ENCODE data around the gene ZNF518B.
"Not testable (repeated sequence)": the region's sequence is repeated elsewhere in the genome, so short reads cannot be mapped to it uniquely, and the experiment has no call there.

- TF ChIP-seq MXI1 (IDR thresholded peaks at IDR 0.05; ENCODE audit: low read depth, low read length), result not testable (repeated sequence)
- TF ChIP-seq, protein P1, sequence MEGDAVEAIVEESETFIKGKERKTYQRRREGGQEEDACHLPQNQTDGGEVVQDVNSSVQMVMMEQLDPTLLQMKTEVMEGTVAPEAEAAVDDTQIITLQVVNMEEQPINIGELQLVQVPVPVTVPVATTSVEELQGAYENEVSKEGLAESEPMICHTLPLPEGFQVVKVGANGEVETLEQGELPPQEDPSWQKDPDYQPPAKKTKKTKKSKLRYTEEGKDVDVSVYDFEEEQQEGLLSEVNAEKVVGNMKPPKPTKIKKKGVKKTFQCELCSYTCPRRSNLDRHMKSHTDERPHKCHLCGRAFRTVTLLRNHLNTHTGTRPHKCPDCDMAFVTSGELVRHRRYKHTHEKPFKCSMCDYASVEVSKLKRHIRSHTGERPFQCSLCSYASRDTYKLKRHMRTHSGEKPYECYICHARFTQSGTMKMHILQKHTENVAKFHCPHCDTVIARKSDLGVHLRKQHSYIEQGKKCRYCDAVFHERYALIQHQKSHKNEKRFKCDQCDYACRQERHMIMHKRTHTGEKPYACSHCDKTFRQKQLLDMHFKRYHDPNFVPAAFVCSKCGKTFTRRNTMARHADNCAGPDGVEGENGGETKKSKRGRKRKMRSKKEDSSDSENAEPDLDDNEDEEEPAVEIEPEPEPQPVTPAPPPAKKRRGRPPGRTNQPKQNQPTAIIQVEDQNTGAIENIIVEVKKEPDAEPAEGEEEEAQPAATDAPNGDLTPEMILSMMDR (IDR thresholded peaks at IDR 0.05 in 2 of 3, conservative IDR thresholded peaks at IDR 0.05 in 1 of 3; ENCODE audit: control insufficient read depth in 2 of 3, extremely low read depth in 1 of 3, insufficient read depth in 1 of 3, low read depth in 3 of 3, low read length in 3 of 3), result not testable (repeated sequence)
Measured at GRCh38 chr4:10427680-10428079, 29.5 kb downstream of the ZNF518B start.

Measured in GM12878 (cell line).